Activated naive CD4-positive, alpha-beta T cell treated with anti-CD3 and anti-CD28 coated beads for 36 hours (primary cell): ENCODE data around the gene ZBTB7C. TPM values are rescaled to one million over a fixed set of nuclear protein-coding genes. Genes with fewer than 3 reads are reported as not detected.

Experiments
- CTCF ChIA-PET: fragments of 350-600 bp; sonication (Branson Sonifier 250); formaldehyde crosslinking; loops from one replicate; lab custom pipeline; 2021; ENCODE audit warnings: antibody characterized with exemption; lab: Charles Lee
- DNase-seq: peaks from one replicate; pipeline ENCODE4 v3.0.0-alpha.2; 2020
- H3K27ac Mint-ChIP-seq: one replicate; pipeline ENCODE4 v1.8.0; 2021; ENCODE audit warnings: mild to moderate bottlenecking, mixed read lengths
- H3K27me3 Mint-ChIP-seq: one replicate; pipeline ENCODE4 v1.8.0; 2021; ENCODE audit warnings: low read depth, mixed read lengths
- H3K36me3 Mint-ChIP-seq: one replicate; pipeline ENCODE4 v1.8.0; 2021; ENCODE audit warnings: low read depth, mixed read lengths
- H3K4me1 Mint-ChIP-seq: one replicate; pipeline ENCODE4 v1.8.0; 2021; ENCODE audit warnings: low read depth, mixed read lengths
- H3K4me3 Mint-ChIP-seq: one replicate; pipeline ENCODE4 v1.8.0; 2021; ENCODE audit warnings: mild to moderate bottlenecking, moderate library complexity, mixed read lengths
- H3K9me3 Mint-ChIP-seq: one replicate; pipeline ENCODE4 v1.8.0; 2021; ENCODE audit warnings: mixed read lengths
- intact Hi-C: fragments of 100-400 bp; cut with micrococcal nuclease; formaldehyde crosslinking; loops from one replicate; pipeline ENCODE4 v1.15.1; 2023
- total RNA-seq, 2 experiments: library from RNA; stranded (reverse); gene quantifications; one replicate each; pipeline ENCODE4 v1.2.3, GENCODE V29; 2021

ZBTB7C gene
- total RNA-seq, 2 experiments from 2014 or later: not detected

DNA sequence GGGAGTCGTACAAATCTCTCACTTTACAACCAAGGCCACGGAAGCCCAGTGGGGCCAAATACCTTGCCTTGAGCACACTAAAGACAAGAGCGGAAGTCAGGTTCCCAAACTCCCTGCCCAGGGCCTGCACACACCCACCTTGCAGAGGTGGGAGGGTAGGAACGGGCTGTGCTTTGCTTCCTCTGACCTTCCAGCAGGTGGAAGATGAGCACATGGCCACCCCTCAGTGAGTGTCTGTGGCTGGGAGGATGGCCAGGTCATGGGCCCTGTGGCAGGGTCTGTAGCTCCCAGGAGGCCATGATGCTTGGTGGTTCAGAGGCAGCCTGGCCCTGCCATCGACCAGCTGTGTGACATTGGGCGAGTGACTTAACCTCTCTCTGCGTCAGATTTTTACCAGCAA lies 218.2 kb downstream of the ZBTB7C start:
- DNase-seq: no peak
- CTCF ChIA-PET: no interaction called here
- H3K27me3 Mint-ChIP-seq: peaks cover 10% of the 10 kb centered on the region
- H3K9me3 Mint-ChIP-seq: peaks cover 3% of the 10 kb centered on the region
- no peaks in the 10 kb centered on the region for H3K36me3 Mint-ChIP-seq
- H3K4me3 Mint-ChIP-seq: no peak overlapping the region
- no peak overlapping the region for H3K27ac Mint-ChIP-seq
- H3K4me1 Mint-ChIP-seq: no peaks in the 10 kb centered on the region
- intact Hi-C loops: no loop called here

DNA sequence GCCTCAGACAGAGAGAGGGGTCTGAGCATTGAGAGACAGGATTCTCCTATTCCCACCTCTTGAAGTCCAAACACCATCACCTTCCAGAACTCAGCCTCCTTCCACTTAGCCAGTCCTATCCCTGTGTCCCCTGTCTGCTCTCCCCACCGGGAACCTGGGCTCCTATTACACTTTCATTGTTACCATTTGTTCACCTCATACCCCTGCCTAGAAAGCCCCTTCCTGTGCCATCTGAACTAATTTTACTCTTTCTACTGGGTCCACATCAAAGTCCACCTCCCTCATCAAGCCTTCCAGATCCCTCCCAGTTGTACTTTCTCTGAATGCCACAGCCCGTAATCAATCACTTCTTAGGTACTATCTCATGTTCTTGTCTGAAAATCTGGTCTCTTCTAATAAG lies 220.6 kb downstream of the ZBTB7C start:
- H3K4me3 Mint-ChIP-seq: no peak overlapping the region
- H3K36me3 Mint-ChIP-seq: no peaks in the 10 kb centered on the region
- H3K9me3 Mint-ChIP-seq: no peaks in the 10 kb centered on the region
- H3K4me1 Mint-ChIP-seq: no peaks in the 10 kb centered on the region
- no peak for DNase-seq
- CTCF ChIA-PET: interaction anchor here (1.0 kb wide), 1 partner anchor 257 kb away, joined by 5 read pairs; no protein-coding TSS in a partner anchor
- H3K27ac Mint-ChIP-seq: no peak overlapping the region
- intact Hi-C loops: no loop called here
- H3K27me3 Mint-ChIP-seq: peaks cover 18% of the 10 kb centered on the region

DNA sequence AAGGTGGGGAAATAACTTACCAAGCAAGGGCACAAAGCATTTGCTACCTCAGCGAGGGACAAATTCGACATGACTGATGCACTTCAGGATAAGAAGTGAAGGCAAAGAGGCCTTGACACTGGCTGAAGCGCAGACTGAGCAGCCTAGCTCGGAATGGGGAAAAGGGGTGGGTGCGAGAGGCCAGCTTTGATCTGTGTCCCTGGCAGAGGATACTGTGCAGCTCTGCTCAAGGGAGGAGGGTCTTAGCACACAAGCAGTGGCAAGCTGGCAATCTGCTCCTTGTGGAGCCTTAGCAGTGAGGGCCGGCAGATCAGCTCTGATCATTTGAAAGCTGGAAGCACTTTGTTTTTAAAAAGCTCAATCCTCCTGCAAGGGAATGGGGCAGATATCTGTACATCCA lies 222.3 kb downstream of the ZBTB7C start:
- peaks cover 23% of the 10 kb centered on the region for H3K27me3 Mint-ChIP-seq
- CTCF ChIA-PET: interaction anchor here (1.3 kb wide), 1 partner anchor 259 kb away, joined by 4 read pairs; no protein-coding TSS in a partner anchor
- intact Hi-C loops: no loop called here
- no peak overlapping the region for H3K27ac Mint-ChIP-seq
- DNase-seq: no peak
- no peak overlapping the region for H3K4me3 Mint-ChIP-seq
- H3K4me1 Mint-ChIP-seq: no peaks in the 10 kb centered on the region
- H3K9me3 Mint-ChIP-seq: no peaks in the 10 kb centered on the region
- no peaks in the 10 kb centered on the region for H3K36me3 Mint-ChIP-seq

DNA sequence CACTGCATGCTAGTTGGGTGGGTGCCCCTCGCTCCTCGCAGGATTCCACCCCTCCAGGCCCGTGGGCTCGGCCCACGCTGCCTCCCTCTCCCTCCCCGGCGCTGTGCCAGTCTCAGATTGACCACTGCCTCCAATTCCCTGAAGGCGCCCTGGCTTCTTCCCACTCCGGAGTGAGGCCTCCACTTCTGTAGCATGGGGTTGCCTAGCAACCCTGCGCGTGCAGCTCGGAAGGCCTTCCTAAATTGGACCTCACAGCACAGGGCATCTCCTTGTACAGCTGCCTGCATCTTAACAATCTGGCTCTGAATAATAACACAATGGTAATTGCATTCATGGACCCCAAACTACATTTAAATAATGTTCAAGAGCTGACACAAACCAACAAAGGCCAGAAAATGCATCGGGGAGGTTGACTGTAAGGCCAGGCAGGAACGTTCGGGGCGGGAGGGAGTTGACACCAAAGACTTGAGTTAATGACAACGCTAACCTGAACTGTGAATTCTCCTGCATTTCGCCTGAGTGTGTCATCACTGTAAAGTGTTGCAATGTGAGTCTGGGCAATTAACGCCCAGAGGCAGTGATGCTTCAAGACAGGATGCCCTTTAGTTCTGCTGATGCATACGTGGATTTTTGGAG lies 222.9 kb downstream of the ZBTB7C start:
- peaks cover 25% of the 10 kb centered on the region for H3K27me3 Mint-ChIP-seq
- H3K27ac Mint-ChIP-seq: no peak overlapping the region
- CTCF ChIA-PET: interaction anchor here (1.3 kb wide), 1 partner anchor 260 kb away, joined by 4 read pairs; no protein-coding TSS in a partner anchor
- H3K4me3 Mint-ChIP-seq: no peak overlapping the region
- no peaks in the 10 kb centered on the region for H3K36me3 Mint-ChIP-seq
- H3K9me3 Mint-ChIP-seq: no peaks in the 10 kb centered on the region
- H3K4me1 Mint-ChIP-seq: no peaks in the 10 kb centered on the region
- no peak for DNase-seq
- intact Hi-C loops: no loop called here

DNA sequence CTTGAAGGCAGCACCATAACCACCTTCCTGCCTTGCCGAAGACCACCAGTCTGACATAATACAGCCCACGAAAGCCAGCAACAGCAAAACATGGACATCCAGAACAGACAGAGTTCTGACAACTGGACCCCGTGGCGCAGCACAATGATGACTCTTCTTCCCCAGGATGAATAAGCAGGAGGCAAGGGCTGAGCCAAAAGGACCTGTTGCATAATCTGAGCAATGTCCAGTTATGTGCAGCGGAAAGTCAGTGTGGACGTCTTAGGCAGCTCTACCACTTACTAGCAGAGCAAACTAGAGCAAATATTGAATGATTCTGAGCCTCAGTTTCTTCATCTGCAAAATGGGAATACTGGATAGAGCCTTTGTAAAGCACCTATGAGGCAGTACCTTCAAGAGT lies 225.1 kb downstream of the ZBTB7C start:
- CTCF ChIA-PET: interaction anchor here (0.6 kb wide), 1 partner anchor 257 kb away, joined by 3 read pairs; no protein-coding TSS in a partner anchor
- Mint-ChIP-seq H3K36me3 (no peaks in the 10 kb centered on the region), H3K9me3 (no peaks in the 10 kb centered on the region), H3K27ac (no peak overlapping the region), H3K4me1 (no peaks in the 10 kb centered on the region), H3K27me3 (peaks cover 28% of the 10 kb centered on the region), H3K4me3 (no peak overlapping the region)
- DNase-seq: no peak
- intact Hi-C loops: no loop called here

DNA sequence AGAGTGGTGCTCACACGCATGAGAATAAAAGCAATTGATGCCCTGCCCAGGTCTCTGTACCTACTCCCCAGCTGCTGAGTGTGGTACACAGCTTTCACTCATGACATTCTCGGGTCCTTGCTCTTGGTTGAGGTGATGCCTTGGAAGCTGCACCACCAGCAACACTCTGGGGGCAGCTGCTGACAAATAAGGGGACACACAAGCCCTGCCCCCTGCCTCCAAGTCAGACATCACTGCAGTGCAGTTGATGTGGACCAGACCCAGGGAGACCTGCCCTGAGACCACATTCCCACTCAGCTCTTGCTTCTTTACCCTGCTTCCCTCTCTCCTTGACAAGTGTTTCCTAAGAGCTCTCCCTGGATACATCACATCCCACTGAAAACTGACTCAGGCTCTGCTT lies 225.6 kb downstream of the ZBTB7C start:
- Mint-ChIP-seq H3K27ac (no peak overlapping the region), H3K27me3 (peaks cover 29% of the 10 kb centered on the region), H3K9me3 (no peaks in the 10 kb centered on the region), H3K36me3 (no peaks in the 10 kb centered on the region), H3K4me1 (no peaks in the 10 kb centered on the region), H3K4me3 (no peak overlapping the region)
- no peak for DNase-seq
- CTCF ChIA-PET: no interaction called here
- intact Hi-C loops: no loop called here

DNA sequence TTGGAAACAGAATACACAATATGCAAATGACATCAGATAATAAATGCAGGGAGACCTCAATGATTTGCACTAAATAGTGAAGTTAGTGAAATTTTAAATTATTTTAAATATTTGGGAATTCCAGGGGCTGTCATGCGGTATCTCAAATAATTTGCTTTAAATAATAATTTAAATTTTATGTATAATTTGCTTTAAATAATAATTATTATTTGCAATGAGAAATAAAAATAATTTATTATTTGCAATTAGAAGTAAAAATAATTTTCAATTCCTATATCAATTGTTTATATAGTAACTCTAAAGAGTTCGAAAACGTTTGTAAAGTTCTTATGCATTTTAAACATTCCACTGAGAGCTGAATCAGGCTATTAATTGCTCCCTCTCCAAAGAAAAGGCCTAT lies 226.4 kb downstream of the ZBTB7C start:
- CTCF ChIA-PET: no interaction called here
- no peaks in the 10 kb centered on the region for H3K4me1 Mint-ChIP-seq
- no peak overlapping the region for H3K4me3 Mint-ChIP-seq
- peaks cover 24% of the 10 kb centered on the region for H3K27me3 Mint-ChIP-seq
- no peak for DNase-seq
- H3K27ac Mint-ChIP-seq: no peak overlapping the region
- H3K36me3 Mint-ChIP-seq: no peaks in the 10 kb centered on the region
- intact Hi-C loops: no loop called here
- H3K9me3 Mint-ChIP-seq: no peaks in the 10 kb centered on the region

DNA sequence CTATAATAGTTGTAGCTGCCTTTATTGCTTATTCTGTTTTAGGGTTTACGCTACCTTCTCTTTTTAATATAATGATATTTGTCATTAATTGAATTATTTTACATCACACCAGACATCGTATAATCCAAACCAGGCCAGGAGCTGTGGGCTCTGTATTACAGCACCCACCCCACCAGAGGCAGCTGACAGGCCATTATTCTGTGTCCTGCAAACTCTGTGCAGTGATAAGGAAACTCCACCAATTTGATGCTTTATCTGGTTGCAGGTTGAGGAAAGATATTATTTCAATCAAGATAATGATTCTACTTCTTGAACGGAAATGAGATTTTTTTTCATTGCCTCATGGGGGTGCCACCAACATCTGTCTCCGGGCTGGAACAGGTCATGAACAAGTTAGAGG lies 227.3 kb downstream of the ZBTB7C start:
- Mint-ChIP-seq H3K4me1 (no peaks in the 10 kb centered on the region), H3K27ac (no peak overlapping the region), H3K36me3 (no peaks in the 10 kb centered on the region), H3K27me3 (peaks cover 23% of the 10 kb centered on the region), H3K9me3 (no peaks in the 10 kb centered on the region), H3K4me3 (no peak overlapping the region)
- CTCF ChIA-PET: no interaction called here
- DNase-seq: no peak
- intact Hi-C loops: no loop called here

DNA sequence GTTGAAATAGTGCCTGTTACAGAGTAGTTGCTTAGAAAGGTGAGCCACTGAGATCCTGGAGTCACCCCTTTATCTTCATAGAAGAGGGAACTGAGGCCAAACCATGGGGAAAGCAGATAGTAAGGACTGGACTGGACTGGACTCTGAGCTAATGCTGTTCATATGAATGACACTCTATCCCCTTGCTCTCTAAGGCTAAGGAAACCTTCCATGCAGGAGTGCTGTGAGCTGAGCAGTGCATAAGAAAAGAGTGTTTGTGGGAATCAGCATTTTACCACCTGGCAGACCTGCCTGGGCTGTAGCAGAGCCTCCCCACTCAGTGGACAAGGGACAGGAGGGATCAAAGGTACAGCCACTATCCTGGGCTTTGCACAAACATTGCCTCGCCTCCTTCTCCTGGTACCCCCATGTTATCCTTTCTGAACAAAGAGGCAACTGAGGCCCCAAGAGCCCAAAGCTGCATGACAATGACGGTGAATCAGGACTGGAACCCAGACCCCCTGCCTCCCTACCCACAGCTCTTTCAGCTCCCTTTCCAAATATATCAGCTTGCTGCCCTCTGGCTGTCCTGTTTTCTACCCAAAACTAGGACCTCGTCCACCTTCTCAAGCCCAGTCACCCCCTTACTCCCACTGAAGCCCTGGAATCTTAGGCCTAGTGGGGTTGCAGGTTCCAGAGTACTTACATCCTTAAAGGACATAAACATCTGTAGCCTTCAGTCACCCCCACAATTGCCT lies 227.9 kb downstream of the ZBTB7C start:
- Mint-ChIP-seq H3K27ac (no peak overlapping the region), H3K4me1 (no peaks in the 10 kb centered on the region), H3K4me3 (no peak overlapping the region), H3K9me3 (no peaks in the 10 kb centered on the region), H3K36me3 (no peaks in the 10 kb centered on the region), H3K27me3 (peaks cover 23% of the 10 kb centered on the region)
- intact Hi-C loops: no loop called here
- CTCF ChIA-PET: no interaction called here
- DNase-seq: no peak

DNA sequence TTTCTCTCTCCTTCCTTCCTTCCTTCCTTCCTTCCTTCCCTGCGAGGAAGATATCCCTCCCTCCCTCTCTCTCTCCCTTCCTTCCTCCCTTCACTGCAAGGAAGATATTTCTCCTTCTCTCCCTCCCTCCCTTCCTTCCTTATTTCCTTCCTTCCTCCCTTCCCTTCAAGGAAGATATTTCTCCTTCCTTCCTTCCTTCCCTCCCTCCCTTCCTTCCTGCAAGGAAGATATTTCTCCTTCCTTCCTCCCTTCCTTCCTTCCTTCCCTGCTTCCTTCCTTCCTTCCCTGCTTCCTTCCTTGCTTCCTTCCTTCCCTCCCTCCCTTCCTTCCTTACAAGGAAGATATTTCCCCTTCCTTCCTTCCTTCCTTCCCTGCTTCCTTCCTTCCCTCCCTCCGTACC lies 229.5 kb downstream of the ZBTB7C start:
- CTCF ChIA-PET: no interaction called here
- Mint-ChIP-seq H3K4me3 (no peak overlapping the region), H3K27me3 (peaks cover 13% of the 10 kb centered on the region), H3K4me1 (no peaks in the 10 kb centered on the region), H3K9me3 (no peaks in the 10 kb centered on the region), H3K27ac (no peak overlapping the region), H3K36me3 (no peaks in the 10 kb centered on the region)
- intact Hi-C loops: no loop called here
- no peak for DNase-seq

DNA sequence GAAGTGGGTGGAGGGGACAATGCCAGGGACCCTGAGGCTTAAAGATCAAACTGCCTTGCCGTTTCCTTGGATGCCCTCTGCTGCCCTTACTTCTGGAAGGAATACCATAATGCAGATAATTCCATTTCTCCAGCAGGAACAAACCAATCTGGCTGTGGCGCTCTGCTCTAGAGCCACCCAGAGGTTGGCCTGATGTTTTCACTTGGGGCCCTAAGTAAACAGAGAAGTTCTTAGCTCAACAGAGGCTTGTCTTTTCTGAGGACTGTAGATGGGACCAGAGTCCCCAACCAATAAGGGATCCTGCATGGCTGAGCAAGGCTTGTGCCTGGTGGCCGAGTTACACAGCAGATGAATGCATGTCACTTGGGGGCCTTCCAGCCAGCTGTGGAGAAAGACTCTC lies 230.2 kb downstream of the ZBTB7C start:
- Mint-ChIP-seq H3K36me3 (no peaks in the 10 kb centered on the region), H3K4me1 (no peaks in the 10 kb centered on the region), H3K4me3 (no peak overlapping the region), H3K27me3 (peaks cover 12% of the 10 kb centered on the region), H3K9me3 (no peaks in the 10 kb centered on the region), H3K27ac (no peak overlapping the region)
- no peak for DNase-seq
- intact Hi-C loops: no loop called here
- CTCF ChIA-PET: interaction anchor here (0.7 kb wide), 1 partner anchor 268 kb away, joined by 3 read pairs; no protein-coding TSS in a partner anchor

DNA sequence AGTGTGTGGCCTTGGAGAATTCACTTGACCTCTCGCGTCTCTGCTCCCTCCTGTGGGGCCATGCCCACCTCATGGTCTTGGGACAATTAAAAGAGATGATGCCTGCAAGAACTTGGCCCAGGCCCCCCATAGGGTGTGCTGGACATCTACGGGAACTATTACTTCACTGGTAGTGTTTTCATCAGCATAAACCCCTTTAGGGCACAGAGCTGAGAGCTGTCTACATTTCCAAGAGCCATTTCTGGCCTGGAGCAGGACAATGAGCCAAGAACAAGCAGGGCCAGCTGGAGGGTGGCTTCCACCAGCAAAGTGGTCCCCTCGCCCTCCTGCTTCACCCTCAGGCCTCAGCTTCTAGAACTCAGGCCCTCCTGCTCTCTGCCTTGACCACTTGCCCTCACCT lies 232.3 kb downstream of the ZBTB7C start:
- CTCF ChIA-PET: no interaction called here
- H3K9me3 Mint-ChIP-seq: no peaks in the 10 kb centered on the region
- intact Hi-C loops: no loop called here
- no peak overlapping the region for H3K4me3 Mint-ChIP-seq
- H3K27me3 Mint-ChIP-seq: peaks cover 8% of the 10 kb centered on the region
- no peak for DNase-seq
- H3K27ac Mint-ChIP-seq: no peak overlapping the region
- no peaks in the 10 kb centered on the region for H3K4me1 Mint-ChIP-seq
- H3K36me3 Mint-ChIP-seq: no peaks in the 10 kb centered on the region

DNA sequence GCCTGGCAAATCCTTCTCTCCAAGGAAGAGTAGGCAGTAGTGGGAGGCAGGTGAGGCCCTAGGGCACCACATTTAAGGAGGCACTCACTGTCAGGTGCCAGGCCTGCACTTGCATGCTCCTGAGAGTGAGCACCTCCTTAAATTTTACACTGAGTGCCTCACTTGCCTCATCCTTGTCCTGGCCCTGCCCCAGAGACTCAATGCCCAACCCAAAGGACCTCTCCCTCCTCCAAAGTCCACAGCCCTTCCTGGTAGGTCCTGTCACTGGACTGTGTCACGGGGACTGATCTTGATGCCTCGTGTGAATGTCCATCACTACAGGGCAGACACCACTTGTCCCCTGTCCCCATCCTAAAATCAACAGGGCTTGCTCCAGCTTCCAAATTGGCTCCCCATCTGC lies 235.6 kb downstream of the ZBTB7C start:
- DNase-seq: no peak
- no peaks in the 10 kb centered on the region for H3K4me1 Mint-ChIP-seq
- H3K36me3 Mint-ChIP-seq: no peaks in the 10 kb centered on the region
- H3K27me3 Mint-ChIP-seq: peaks cover 2% of the 10 kb centered on the region
- intact Hi-C loops: no loop called here
- CTCF ChIA-PET: no interaction called here
- H3K4me3 Mint-ChIP-seq: no peak overlapping the region
- H3K27ac Mint-ChIP-seq: no peak overlapping the region
- no peaks in the 10 kb centered on the region for H3K9me3 Mint-ChIP-seq
